NCI-H460 (cell line): ENCODE data around the gene QPRT. TPM values are rescaled to one million over a fixed set of nuclear protein-coding genes. Genes with fewer than 3 reads are reported as not detected.
"Not testable (repeated sequence)": the region's sequence is repeated elsewhere in the genome, so short reads cannot be mapped to it uniquely, and the experiment has no call there.

Experiments
- DNase-seq: peaks from one replicate; pipeline ENCODE4 v3.0.0-alpha.2; 2016; ENCODE audit warnings: low read depth; ENCODE audit errors: extremely low read depth
- total RNA-seq: library from RNA; depleted of rRNA; stranded (reverse); fragments of >200 nt; shearing (Covaris generic); gene quantifications from 2 replicates; pipeline ENCODE4 v1.2.3, GENCODE V29; 2014

Gene QPRT
- total RNA-seq, 1 experiment from 2014 or later = 0.42 TPM

DNA sequence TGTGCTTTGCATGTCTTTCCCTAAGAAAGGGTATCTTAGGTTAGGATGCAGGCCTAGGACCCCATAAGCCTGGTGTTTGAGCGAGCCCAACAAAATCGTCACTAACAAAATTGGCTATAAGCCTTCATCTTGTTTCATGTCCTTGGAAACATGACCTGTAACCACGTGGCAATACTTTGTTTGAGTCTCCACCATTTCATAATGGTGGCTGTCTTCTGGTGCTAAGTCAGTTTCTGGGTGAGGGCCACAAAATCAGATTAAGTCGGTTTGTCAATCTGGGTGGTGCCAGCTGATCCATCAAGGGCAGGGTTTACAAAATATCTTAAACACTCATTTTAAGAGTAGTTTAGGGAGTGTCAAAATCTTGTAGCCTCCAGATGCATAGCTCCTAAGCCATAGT is 33.8 kb downstream of the QPRT start:
- DNase-seq = no peak

GRCh38 chr16:29714396-29714795 is 35.4 kb downstream of the QPRT start:
- DNase-seq = no peak

DNA sequence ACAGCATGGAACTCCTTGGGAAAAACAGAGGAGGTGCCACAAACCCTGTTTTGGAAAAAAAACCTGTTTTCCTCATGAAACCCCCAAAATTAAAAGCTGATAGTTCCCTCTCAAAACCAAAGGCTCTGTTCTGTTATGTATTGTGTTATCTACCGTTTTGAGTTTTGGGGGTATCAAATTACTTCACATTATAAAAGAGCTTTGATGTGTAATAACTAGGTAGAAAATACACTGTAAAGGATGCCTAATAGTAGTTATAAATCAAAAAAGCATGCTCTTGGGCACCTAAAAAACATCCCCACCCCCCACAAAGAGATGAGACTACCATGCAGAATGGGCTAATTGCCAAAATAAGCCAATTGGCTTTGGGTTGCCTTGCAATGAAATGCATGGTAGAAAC is 36.0 kb downstream of the QPRT start:
- DNase-seq = no peak

DNA sequence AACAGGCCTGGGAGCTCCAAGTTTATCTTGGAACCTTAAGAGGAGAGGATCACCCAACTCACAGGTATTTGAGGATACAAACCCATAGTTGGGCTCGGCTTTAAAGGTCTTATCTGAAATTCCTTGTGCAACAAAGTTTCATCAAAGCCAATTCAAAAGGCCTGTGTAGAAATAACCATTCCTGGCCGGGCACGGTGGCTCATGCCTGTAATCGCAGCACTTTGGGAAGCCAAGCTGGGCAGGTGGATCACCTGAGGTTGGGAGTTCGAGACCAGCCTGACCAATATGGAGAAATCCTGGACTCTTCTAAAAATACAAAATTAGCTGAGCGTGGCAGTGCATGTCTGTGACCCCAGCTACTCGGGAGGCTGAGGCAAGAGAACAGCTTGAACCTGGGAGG is 38.1 kb downstream of the QPRT start:
- DNase-seq = no peak

- DNase-seq = no peak
Measured at GRCh38 chr16:29719063-29719462, 40.1 kb downstream of the QPRT start.

DNA sequence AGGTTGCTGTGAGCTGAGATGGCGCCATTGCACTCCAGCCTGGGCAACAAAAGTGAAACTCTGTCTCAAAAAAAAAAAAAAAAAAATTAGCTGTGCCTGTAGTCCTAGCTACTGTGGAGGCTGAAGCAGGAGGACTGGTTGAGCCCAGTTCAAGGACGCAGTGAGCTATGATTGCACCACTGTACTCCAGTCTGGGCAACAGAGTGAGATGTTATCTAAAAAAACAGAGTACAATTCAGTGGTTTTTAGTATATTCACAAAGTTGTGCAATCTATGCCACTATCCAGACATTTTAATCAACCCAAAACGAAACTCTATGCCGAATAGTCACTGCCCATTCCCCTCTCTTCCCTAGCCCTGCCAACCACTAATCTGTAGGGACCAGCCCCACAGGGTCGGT is 41.7 kb downstream of the QPRT start:
- no peak for DNase-seq

GRCh38 chr16:29721167-29721879 is 42.3 kb downstream of the QPRT start:
- DNase-seq = peak; percentile 69

- no peak for DNase-seq
Measured at GRCh38 chr16:29726845-29727377, 47.9 kb downstream of the QPRT start.

DNA sequence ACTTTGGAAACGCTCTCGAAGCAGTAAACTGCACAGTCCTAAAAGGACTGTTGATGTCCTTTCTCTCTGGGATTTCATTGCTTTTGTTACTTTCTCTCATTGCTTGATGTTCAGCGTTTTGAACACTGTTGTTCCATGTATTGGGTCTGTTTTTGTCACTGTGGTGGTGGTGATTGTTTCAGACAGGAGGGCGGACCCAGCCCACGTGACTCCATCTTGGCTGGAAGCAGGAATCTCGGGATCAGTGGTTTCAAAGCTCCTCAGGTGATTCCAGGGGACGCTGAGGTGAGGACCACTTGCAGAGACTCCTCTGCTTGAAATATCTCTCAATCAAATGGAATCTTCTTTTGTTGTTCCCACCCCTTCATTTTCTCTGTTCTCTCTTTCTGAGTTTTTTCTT is 48.5 kb downstream of the QPRT start:
- DNase-seq = no peak

- DNase-seq = peak; percentile 55
Measured at GRCh38 chr16:29729116-29729521, 50.1 kb downstream of the QPRT start.

GRCh38 chr16:29730649-29731048 is 51.7 kb downstream of the QPRT start:
- no peak for DNase-seq

GRCh38 chr16:29731768-29732601 is 53.0 kb downstream of the QPRT start:
- DNase-seq = not testable (repeated sequence)

- no peak for DNase-seq
Measured at GRCh38 chr16:29734786-29735185, 55.8 kb downstream of the QPRT start.

- no peak for DNase-seq
Measured at GRCh38 chr16:29736112-29736511, 57.1 kb downstream of the QPRT start.

- DNase-seq = no peak
Measured at GRCh38 chr16:29736764-29737163, 57.8 kb downstream of the QPRT start.

- no peak for DNase-seq
Measured at GRCh38 chr16:29737713-29738112, 58.7 kb downstream of the QPRT start.

DNA sequence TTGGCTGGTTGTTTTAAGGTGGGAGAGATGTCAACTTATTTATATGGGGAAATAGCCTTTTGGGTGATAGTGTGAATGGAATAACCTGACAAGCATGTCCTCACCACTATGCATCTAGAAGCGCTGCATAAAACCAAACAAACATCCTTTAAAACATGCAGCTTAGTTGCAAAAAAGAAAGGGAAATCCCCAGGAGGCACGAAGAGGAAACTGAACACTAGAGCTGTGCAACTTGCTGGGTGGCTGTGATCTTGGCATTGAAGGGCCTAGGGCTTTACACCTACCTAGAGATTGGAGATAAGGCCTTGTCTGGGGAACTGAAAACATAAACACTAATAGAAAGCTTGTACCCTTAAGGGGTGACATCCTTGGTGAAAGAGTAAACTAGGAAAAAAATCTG is 59.5 kb downstream of the QPRT start:
- no peak for DNase-seq

GRCh38 chr16:29739927-29740629 is 61.1 kb downstream of the QPRT start:
- DNase-seq = not testable (repeated sequence)

- not testable (repeated sequence) for DNase-seq
Measured at GRCh38 chr16:29740630-29741015, 61.6 kb downstream of the QPRT start.

DNA sequence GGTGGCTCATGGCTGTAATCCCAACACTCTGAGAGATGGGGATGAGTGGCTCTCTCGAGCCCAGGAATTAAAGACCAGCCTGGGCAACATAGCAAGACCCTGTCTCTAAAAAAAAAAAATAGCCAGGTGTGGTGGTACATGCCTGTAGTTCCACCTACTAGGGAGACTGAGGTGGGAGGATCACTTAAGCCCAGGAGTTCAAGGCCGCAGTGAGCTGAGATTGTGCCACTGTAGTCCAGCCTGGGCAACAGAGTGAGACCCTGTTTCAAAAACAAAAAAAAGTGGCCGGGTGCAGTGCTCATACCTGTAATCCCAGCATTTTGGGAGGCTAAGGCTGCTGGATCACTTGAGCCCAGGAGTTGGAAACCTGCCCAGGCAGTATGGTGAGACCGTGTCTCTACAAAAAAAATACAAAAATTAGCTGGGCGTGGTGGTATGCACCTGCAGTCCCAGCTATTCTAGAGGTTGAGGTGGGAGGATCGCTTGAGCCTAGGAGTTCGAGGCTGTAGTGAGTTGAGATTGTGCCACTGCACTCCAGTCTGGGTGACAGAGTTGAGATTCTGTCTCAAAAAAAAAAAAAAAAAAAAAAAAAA is 63.8 kb downstream of the QPRT start:
- no peak for DNase-seq

DNA sequence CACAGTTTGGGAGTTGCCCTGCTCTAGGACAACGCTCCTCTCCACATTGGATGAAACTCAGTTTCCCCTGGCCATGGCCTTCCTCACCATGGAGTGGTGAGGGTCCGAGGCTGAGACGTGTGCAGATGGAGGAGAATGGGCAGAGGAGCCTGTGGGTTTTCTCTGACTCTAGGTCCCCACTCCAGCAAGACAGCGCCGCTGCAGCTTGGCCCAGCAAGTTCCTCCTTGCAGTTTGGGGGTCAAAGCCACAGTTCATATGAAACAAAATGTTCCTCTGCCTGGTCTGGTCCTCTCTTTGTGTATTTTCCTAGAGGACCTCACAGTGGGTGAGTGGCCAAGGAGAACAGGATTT is 64.5 kb downstream of the QPRT start:
- DNase-seq = no peak
